Calu3 (cell line): ENCODE measurements around the gene GPA33. TPM values are rescaled to one million over a fixed set of nuclear protein-coding genes. Genes with fewer than 3 reads are reported as not detected.
A peak's percentile ranks its signal among the peaks of the same experiment; 100 is the strongest.

Source experiments
- BruUV-seq: library from RNA; stranded (reverse); fragments of 400-500 nt; replicated peaks from 2 replicates; lab custom pipeline; 2021; lab: Mats Ljungman, UMichigan
- CTCF ChIA-PET: fragments of 300-600 bp; sonication (Branson Sonifier 250); formaldehyde crosslinking; loops from one replicate; lab custom pipeline; 2022; ENCODE audit warnings: antibody characterized with exemption; lab: Charles Lee
- DNase-seq: peaks from one replicate; pipeline ENCODE4 v3.0.0; 2022
- H3K27ac Mint-ChIP-seq: one replicate; pipeline ENCODE4 v1.8.0; 2022; ENCODE audit warnings: mixed read lengths; ENCODE audit not compliant: unreplicated experiment
- H3K27me3 Mint-ChIP-seq: one replicate; pipeline ENCODE4 v1.8.0; 2022; ENCODE audit warnings: mixed read lengths; ENCODE audit not compliant: unreplicated experiment
- H3K36me3 Mint-ChIP-seq: one replicate; pipeline ENCODE4 v1.8.0; 2022; ENCODE audit warnings: mild to moderate bottlenecking, moderate library complexity, mixed read lengths; ENCODE audit not compliant: insufficient read depth, unreplicated experiment
- H3K4me1 Mint-ChIP-seq: one replicate; pipeline ENCODE4 v1.8.0; 2022; ENCODE audit warnings: mild to moderate bottlenecking, low read depth, mixed read lengths; ENCODE audit not compliant: unreplicated experiment
- H3K4me3 Mint-ChIP-seq: one replicate; pipeline ENCODE4 v1.8.0; 2022; ENCODE audit warnings: mild to moderate bottlenecking, low read depth, moderate library complexity, mixed read lengths; ENCODE audit not compliant: unreplicated experiment
- H3K9me3 Mint-ChIP-seq: one replicate; pipeline ENCODE4 v1.8.0; 2022; ENCODE audit warnings: low read depth, mixed read lengths; ENCODE audit not compliant: unreplicated experiment
- CTCF ChIP-seq: fragments of 200-600 bp; IDR thresholded peaks from one replicate; pipeline ENCODE4 v1.8.0; 2022; ENCODE audit warnings: antibody characterized with exemption; ENCODE audit not compliant: unreplicated experiment
- intact Hi-C: fragments of 100-400 bp; cut with micrococcal nuclease; formaldehyde crosslinking; loops from one replicate; pipeline ENCODE4 v1.10.0; 2022; ENCODE audit not compliant: unreplicated experiment
- total RNA-seq: library from RNA; stranded (reverse); gene quantifications from 2 replicates; pipeline ENCODE4 v1.2.3, GENCODE V29; 2022

The GPA33 gene
- total RNA-seq, 1 experiment from 2014 or later = not detected

- no peaks in the 10 kb centered on the region for H3K27me3 Mint-ChIP-seq
- H3K27ac Mint-ChIP-seq = no peak overlapping the region
- DNase-seq = no peak
- CTCF ChIA-PET = no interaction called here
- intact Hi-C loops = no loop called here
- no peaks in the 10 kb centered on the region for H3K9me3 Mint-ChIP-seq
- H3K4me3 Mint-ChIP-seq = no peak overlapping the region
- H3K4me1 Mint-ChIP-seq = peaks cover 17% of the 10 kb centered on the region
- no peak for TF ChIP-seq CTCF
- H3K36me3 Mint-ChIP-seq = no peaks in the 10 kb centered on the region
- BruUV-seq = no TSS peak
Observed at GRCh38 chr1:167101754-167102153, 11.6 kb upstream of the GPA33 start.

GRCh38 chr1:167100730-167101129, 10.6 kb upstream of the GPA33 start:
- H3K27me3 Mint-ChIP-seq = no peaks in the 10 kb centered on the region
- no TSS peak for BruUV-seq
- CTCF ChIA-PET = interaction anchor here (1.2 kb wide), 1 partner anchor 8 kb away, joined by 3 read pairs; no protein-coding TSS in a partner anchor
- TF ChIP-seq CTCF = no peak
- no peaks in the 10 kb centered on the region for H3K9me3 Mint-ChIP-seq
- no peak for DNase-seq
- no peak overlapping the region for H3K4me3 Mint-ChIP-seq
- peaks cover 15% of the 10 kb centered on the region for H3K4me1 Mint-ChIP-seq
- intact Hi-C loops = no loop called here
- H3K27ac Mint-ChIP-seq = no peak overlapping the region
- no peaks in the 10 kb centered on the region for H3K36me3 Mint-ChIP-seq

GRCh38 chr1:167099851-167100250, 9.7 kb upstream of the GPA33 start:
- CTCF ChIA-PET = interaction anchor here (1.2 kb wide), 1 partner anchor 9 kb away, joined by 3 read pairs; no protein-coding TSS in a partner anchor
- H3K27me3 Mint-ChIP-seq = no peaks in the 10 kb centered on the region
- no peaks in the 10 kb centered on the region for H3K36me3 Mint-ChIP-seq
- intact Hi-C loops = no loop called here
- DNase-seq = no peak
- H3K9me3 Mint-ChIP-seq = no peaks in the 10 kb centered on the region
- BruUV-seq = no TSS peak
- TF ChIP-seq CTCF = no peak
- H3K27ac Mint-ChIP-seq = no peak overlapping the region
- H3K4me3 Mint-ChIP-seq = no peak overlapping the region
- peaks cover 13% of the 10 kb centered on the region for H3K4me1 Mint-ChIP-seq

- Mint-ChIP-seq H3K27me3 (no peaks in the 10 kb centered on the region), H3K4me3 (no peak overlapping the region), H3K36me3 (no peaks in the 10 kb centered on the region), H3K9me3 (no peaks in the 10 kb centered on the region), H3K27ac (no peak overlapping the region), H3K4me1 (peaks cover 9% of the 10 kb centered on the region)
- DNase-seq = peak; percentile 37
- BruUV-seq = no TSS peak
- intact Hi-C loops = no loop called here
- CTCF ChIA-PET = no interaction called here
- TF ChIP-seq CTCF = no peak
Observed at GRCh38 chr1:167095368-167095767, 5.2 kb upstream of the GPA33 start.
